SJSA1 (cell line): ENCODE measurements around the gene KIF26B. TPM values are rescaled to one million over a fixed set of nuclear protein-coding genes. Genes with fewer than 3 reads are reported as not detected.
"Not testable (repeated sequence)": the region's sequence is repeated elsewhere in the genome, so short reads cannot be mapped to it uniquely, and the experiment has no call there.

Experiments
- DNase-seq, 2 experiments: peaks; one replicate each; pipeline ENCODE4 v3.0.0-alpha.2; 2015 to 2020; ENCODE audit warnings: low spot score in 2 of 2, low read depth in 1 of 2
- H3K27ac ChIP-seq: fragments of 250-450 bp; sonication (Bioruptor Pico); 2 replicates; pipeline ENCODE4 v1.5.1; 2020; ENCODE audit warnings: mild to moderate bottlenecking, moderate library complexity
- H3K27me3 ChIP-seq: fragments of 250-450 bp; sonication (Bioruptor Pico); replicated peaks from 2 replicates; pipeline ENCODE4 v1.5.1; 2020; ENCODE audit warnings: mild to moderate bottlenecking, moderate library complexity
- H3K36me3 ChIP-seq: fragments of 250-450 bp; sonication (Bioruptor Pico); 2 replicates; pipeline ENCODE4 v1.5.1; 2020; ENCODE audit warnings: mild to moderate bottlenecking
- H3K4me1 ChIP-seq: fragments of 250-450 bp; sonication (Bioruptor Pico); replicated peaks from 2 replicates; pipeline ENCODE4 v1.6.1; 2021; ENCODE audit warnings: mild to moderate bottlenecking
- H3K4me3 ChIP-seq: fragments of 250-450 bp; sonication (Bioruptor Pico); 2 replicates; pipeline ENCODE4 v1.5.1; 2020; ENCODE audit warnings: mild to moderate bottlenecking
- H3K9me3 ChIP-seq: fragments of 250-450 bp; sonication (Bioruptor Pico); replicated peaks from 2 replicates; pipeline ENCODE4 v1.5.1; 2020; ENCODE audit warnings: mild to moderate bottlenecking
- total RNA-seq: library from RNA; depleted of rRNA; stranded (reverse); fragments of >200 nt; shearing (Covaris generic); gene quantifications from 2 replicates; pipeline ENCODE4 v1.2.3, GENCODE V29; 2014

Gene KIF26B
- total RNA-seq, 1 experiment from 2014 or later, result 5.9 TPM

- no peak for DNase-seq
- H3K27me3 ChIP-seq, result no peaks in the 10 kb centered on the region
- no peak overlapping the region for H3K27ac ChIP-seq
- no peaks in the 10 kb centered on the region for H3K9me3 ChIP-seq
- no peak overlapping the region for H3K4me3 ChIP-seq
- no peaks in the 10 kb centered on the region for H3K4me1 ChIP-seq
- H3K36me3 ChIP-seq, result no peaks in the 10 kb centered on the region
Measured at GRCh38 chr1:245124241-245124640, 30.5 kb upstream of the KIF26B start.

GRCh38 chr1:245124644-245125043, 30.1 kb upstream of the KIF26B start:
- DNase-seq, result no peak
- Histone ChIP-seq H3K9me3 (no peaks in the 10 kb centered on the region), H3K27ac (no peak overlapping the region), H3K36me3 (no peaks in the 10 kb centered on the region), H3K4me3 (no peak overlapping the region), H3K27me3 (no peaks in the 10 kb centered on the region), H3K4me1 (no peaks in the 10 kb centered on the region)

GRCh38 chr1:245126530-245126929, 28.3 kb upstream of the KIF26B start:
- Histone ChIP-seq H3K27ac (no peak overlapping the region), H3K4me1 (no peaks in the 10 kb centered on the region), H3K36me3 (no peaks in the 10 kb centered on the region), H3K9me3 (no peaks in the 10 kb centered on the region), H3K27me3 (no peaks in the 10 kb centered on the region), H3K4me3 (no peak overlapping the region)
- DNase-seq, result no peak

- no peaks in the 10 kb centered on the region for H3K27me3 ChIP-seq
Measured at GRCh38 chr1:245128381-245129101, 26.2 kb upstream of the KIF26B start.

GRCh38 chr1:245129319-245130240, 25.2 kb upstream of the KIF26B start:
- H3K36me3 ChIP-seq, result no peaks in the 10 kb centered on the region
- H3K27me3 ChIP-seq, result no peaks in the 10 kb centered on the region
- DNase-seq, result no peak
- H3K4me3 ChIP-seq, result no peak overlapping the region
- no peak overlapping the region for H3K27ac ChIP-seq
- no peaks in the 10 kb centered on the region for H3K9me3 ChIP-seq
- no peaks in the 10 kb centered on the region for H3K4me1 ChIP-seq

More at GRCh38 chr1:245128381-245129101, 26.2 kb upstream of the KIF26B start:
- Histone ChIP-seq H3K4me3 (no peak overlapping the region), H3K36me3 (no peaks in the 10 kb centered on the region), H3K4me1 (no peaks in the 10 kb centered on the region), H3K9me3 (no peaks in the 10 kb centered on the region), H3K27ac (no peak overlapping the region)
- DNase-seq, result no peak

- H3K27ac ChIP-seq, H3K4me1 ChIP-seq, H3K36me3 ChIP-seq, H3K4me3 ChIP-seq, DNase-seq, H3K9me3 ChIP-seq, H3K27me3 ChIP-seq: not testable (repeated sequence)
Measured at GRCh38 chr1:245130281-245131025, 24.3 kb upstream of the KIF26B start.

GRCh38 chr1:245131026-245131393, 23.8 kb upstream of the KIF26B start:
- Histone ChIP-seq H3K4me1 (no peaks in the 10 kb centered on the region), H3K9me3 (no peaks in the 10 kb centered on the region), H3K4me3 (no peak overlapping the region), H3K27me3 (no peaks in the 10 kb centered on the region), H3K27ac (no peak overlapping the region), H3K36me3 (no peaks in the 10 kb centered on the region)
- no peak for DNase-seq

- Histone ChIP-seq H3K4me1 (no peaks in the 10 kb centered on the region), H3K27me3 (no peaks in the 10 kb centered on the region), H3K4me3 (no peak overlapping the region), H3K9me3 (no peaks in the 10 kb centered on the region), H3K27ac (no peak overlapping the region), H3K36me3 (no peaks in the 10 kb centered on the region)
- DNase-seq, result no peak
Measured at GRCh38 chr1:245132771-245133170, 22.0 kb upstream of the KIF26B start.

GRCh38 chr1:245133995-245134715, 20.6 kb upstream of the KIF26B start:
- Histone ChIP-seq H3K36me3 (no peaks in the 10 kb centered on the region), H3K4me1 (no peaks in the 10 kb centered on the region), H3K4me3 (no peak overlapping the region), H3K27me3 (no peaks in the 10 kb centered on the region), H3K27ac (no peak overlapping the region), H3K9me3 (no peaks in the 10 kb centered on the region)
- no peak for DNase-seq

- DNase-seq, result no peak
- H3K27ac ChIP-seq, result no peak overlapping the region
- H3K9me3 ChIP-seq, result no peaks in the 10 kb centered on the region
- H3K36me3 ChIP-seq, result no peaks in the 10 kb centered on the region
- no peaks in the 10 kb centered on the region for H3K27me3 ChIP-seq
- no peak overlapping the region for H3K4me3 ChIP-seq
- no peaks in the 10 kb centered on the region for H3K4me1 ChIP-seq
Measured at GRCh38 chr1:245142171-245142798, 12.5 kb upstream of the KIF26B start.

- Histone ChIP-seq H3K27ac (no peak overlapping the region), H3K9me3 (no peaks in the 10 kb centered on the region), H3K36me3 (no peaks in the 10 kb centered on the region), H3K4me3 (no peak overlapping the region), H3K27me3 (no peaks in the 10 kb centered on the region), H3K4me1 (no peaks in the 10 kb centered on the region)
- no peak for DNase-seq
Measured at GRCh38 chr1:245142976-245143375, 11.8 kb upstream of the KIF26B start.

- Histone ChIP-seq H3K27me3 (no peaks in the 10 kb centered on the region), H3K36me3 (no peaks in the 10 kb centered on the region), H3K9me3 (no peaks in the 10 kb centered on the region), H3K4me1 (no peaks in the 10 kb centered on the region), H3K4me3 (no peak overlapping the region), H3K27ac (no peak overlapping the region)
- no peak for DNase-seq
Measured at GRCh38 chr1:245143849-245144248, 10.9 kb upstream of the KIF26B start.

- no peak for DNase-seq
- Histone ChIP-seq H3K27me3 (no peaks in the 10 kb centered on the region; the same call in none of the 2 replicates), H3K27ac (no peak overlapping the region), H3K4me3 (no peak overlapping the region), H3K36me3 (no peaks in the 10 kb centered on the region), H3K4me1 (no peaks in the 10 kb centered on the region; the same call in 1 of the 2 replicates), H3K9me3 (no peaks in the 10 kb centered on the region)
Measured at GRCh38 chr1:245148069-245148468, 6.7 kb upstream of the KIF26B start.
